Measurements from ENCODE around the gene WFDC10B. TPM values are rescaled to one million over a fixed set of nuclear protein-coding genes. Genes with fewer than 3 reads are reported as not detected.

Gene WFDC10B
- total RNA-seq, 1 experiment from 2014 or later: not detected

DNA sequence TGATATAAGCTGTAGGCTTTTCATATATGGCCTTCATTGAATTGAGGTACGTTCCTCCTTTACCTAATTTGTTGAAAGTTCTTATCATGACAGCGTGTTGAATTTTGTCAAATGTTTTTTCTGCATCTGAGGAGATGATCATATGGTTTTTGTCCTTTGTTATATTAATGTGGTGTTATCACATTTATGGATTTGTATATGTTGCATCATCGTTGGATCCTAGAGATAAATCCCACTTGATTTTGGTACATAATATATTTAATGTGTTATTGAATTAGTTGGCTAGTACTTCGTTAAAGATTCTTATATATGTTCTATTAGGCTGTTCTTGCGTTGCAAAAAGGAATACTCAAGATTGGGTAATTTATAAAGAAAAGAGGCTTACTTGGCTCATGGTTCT, 65.1 kb downstream of the WFDC10B start:
- no peak overlapping the region for H3K4me2 ChIP-seq (ENCODE audit: low read length)
- POLR2A ChIA-PET (ENCODE audit: unreplicated experiment): no interaction called here
- H4K20me1 ChIP-seq (ENCODE audit: low read length): no peaks in the 10 kb centered on the region
- H3K27me3 ChIP-seq (ENCODE audit: low read length): 0 out of 2 replicates have a peak, but pooled peaks cover 5% of the 10 kb centered on the region
- no TSS peak for BruUV-seq (replicated peaks)
- no peak overlapping the region for H2AFZ ChIP-seq (ENCODE audit: low read length)
- ATAC-seq (no peak), DNase-seq (no peak)
- H3K9me3 ChIP-seq (ENCODE audit: low read length): no peaks in the 10 kb centered on the region
- TF ChIP-seq, protein P1, sequence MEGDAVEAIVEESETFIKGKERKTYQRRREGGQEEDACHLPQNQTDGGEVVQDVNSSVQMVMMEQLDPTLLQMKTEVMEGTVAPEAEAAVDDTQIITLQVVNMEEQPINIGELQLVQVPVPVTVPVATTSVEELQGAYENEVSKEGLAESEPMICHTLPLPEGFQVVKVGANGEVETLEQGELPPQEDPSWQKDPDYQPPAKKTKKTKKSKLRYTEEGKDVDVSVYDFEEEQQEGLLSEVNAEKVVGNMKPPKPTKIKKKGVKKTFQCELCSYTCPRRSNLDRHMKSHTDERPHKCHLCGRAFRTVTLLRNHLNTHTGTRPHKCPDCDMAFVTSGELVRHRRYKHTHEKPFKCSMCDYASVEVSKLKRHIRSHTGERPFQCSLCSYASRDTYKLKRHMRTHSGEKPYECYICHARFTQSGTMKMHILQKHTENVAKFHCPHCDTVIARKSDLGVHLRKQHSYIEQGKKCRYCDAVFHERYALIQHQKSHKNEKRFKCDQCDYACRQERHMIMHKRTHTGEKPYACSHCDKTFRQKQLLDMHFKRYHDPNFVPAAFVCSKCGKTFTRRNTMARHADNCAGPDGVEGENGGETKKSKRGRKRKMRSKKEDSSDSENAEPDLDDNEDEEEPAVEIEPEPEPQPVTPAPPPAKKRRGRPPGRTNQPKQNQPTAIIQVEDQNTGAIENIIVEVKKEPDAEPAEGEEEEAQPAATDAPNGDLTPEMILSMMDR (conservative IDR thresholded peaks at IDR 0.05; ENCODE audit: low read depth, low read length): no peak
- TF ChIP-seq EZH2phosphoT487 (IDR thresholded peaks at IDR 0.05; ENCODE audit: borderline replicate concordance, low read length) (no peak), EZH2 (IDR thresholded peaks at IDR 0.05; ENCODE audit: low read length, unreplicated experiment) (no peak)
- no peak overlapping the region for H3K4me3 ChIP-seq (ENCODE audit: low read length)
- no peaks in the 10 kb centered on the region for H3K9me2 ChIP-seq (replicated peaks; ENCODE audit: low read length)
- intact Hi-C loops (cut with micrococcal nuclease): no loop called here
- H3K36me3 ChIP-seq (ENCODE audit: low read depth, low read length): no peaks in the 10 kb centered on the region
- no peak overlapping the region for H3K27ac ChIP-seq (ENCODE audit: low read length)
- CTCF ChIA-PET: no interaction called here
- no peaks in the 10 kb centered on the region for H3K79me2 ChIP-seq (ENCODE audit: low read length)
- H3K9ac ChIP-seq (ENCODE audit: low read length): no peak overlapping the region
- H3F3A ChIP-seq (ENCODE audit: low read length, unreplicated experiment): no peaks in the 10 kb centered on the region
- H3K4me1 ChIP-seq (ENCODE audit: insufficient read depth, low read length): no peaks in the 10 kb centered on the region

DNA sequence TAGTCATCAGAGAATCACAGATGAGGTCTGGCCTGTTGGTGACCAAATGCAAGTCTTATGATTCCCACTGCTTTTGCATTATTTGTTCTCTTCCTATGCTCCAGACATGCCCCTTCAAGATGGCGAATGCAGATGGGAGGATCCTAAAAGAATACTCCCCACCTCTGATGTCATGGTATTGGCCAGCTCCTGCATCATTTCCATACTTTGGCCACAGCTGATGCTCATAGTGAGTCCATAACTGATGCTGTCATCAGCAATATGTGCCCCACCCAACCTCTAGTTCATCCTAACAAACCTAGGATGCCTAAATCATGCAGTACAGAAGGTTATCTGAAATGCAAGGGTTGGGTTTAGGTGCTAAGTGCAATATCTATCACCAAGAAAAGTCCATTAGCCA, 68.3 kb downstream of the WFDC10B start:
- TF ChIP-seq, protein P1 (conservative IDR thresholded peaks at IDR 0.05; ENCODE audit: low read depth, low read length): no peak
- TF ChIP-seq EZH2phosphoT487 (IDR thresholded peaks at IDR 0.05; ENCODE audit: borderline replicate concordance, low read length) (no peak), EZH2 (IDR thresholded peaks at IDR 0.05; ENCODE audit: low read length, unreplicated experiment) (no peak)
- no peak for DNase-seq
- no TSS peak for BruUV-seq (replicated peaks)
- CTCF ChIA-PET: no interaction called here
- ATAC-seq: no peak
- intact Hi-C loops (cut with micrococcal nuclease): no loop called here
- POLR2A ChIA-PET (ENCODE audit: unreplicated experiment): no interaction called here
- no peaks in the 10 kb centered on the region for H3K4me1 ChIP-seq (ENCODE audit: insufficient read depth, low read length)
- H3K4me3 ChIP-seq (ENCODE audit: low read length): no peak overlapping the region
- no peaks in the 10 kb centered on the region for H3F3A ChIP-seq (ENCODE audit: low read length, unreplicated experiment)
- H3K9me3 ChIP-seq (ENCODE audit: low read length): no peaks in the 10 kb centered on the region
- no peaks in the 10 kb centered on the region for H3K9me2 ChIP-seq (replicated peaks; ENCODE audit: low read length)
- H4K20me1 ChIP-seq (ENCODE audit: low read length): no peaks in the 10 kb centered on the region
- H3K27ac ChIP-seq (ENCODE audit: low read length): no peak overlapping the region
- no peaks in the 10 kb centered on the region for H3K79me2 ChIP-seq (ENCODE audit: low read length)
- no peak overlapping the region for H3K4me2 ChIP-seq (ENCODE audit: low read length)
- no peak overlapping the region for H2AFZ ChIP-seq (ENCODE audit: low read length)
- no peaks in the 10 kb centered on the region for H3K36me3 ChIP-seq (ENCODE audit: low read depth, low read length)
- peaks cover 5% of the 10 kb centered on the region; the same call in 1 of the 2 replicates for H3K27me3 ChIP-seq (ENCODE audit: low read length)
- no peak overlapping the region for H3K9ac ChIP-seq (ENCODE audit: low read length)

Small RNAs within 50 kb of the gene (microRNA-seq; reads per million reads assigned to microRNA genes)
- gene MIR3617 (ENCODE audit: unreplicated experiment): 21.0 reads per million, percentile 45 among the genes with 10 or more reads in this experiment

Other genes with a start within 250 kb of the WFDC10B start
- not detected in 2 replicates for gene WFDC2, start 235.3 kb downstream of the WFDC10B start, total RNA-seq (2014; rRNA removed)
- gene SPINT3, start 189.4 kb downstream of the WFDC10B start, total RNA-seq (2014; rRNA removed): not detected in 2 replicates
- gene WFDC6, start 165.5 kb downstream of the WFDC10B start, total RNA-seq (2014; rRNA removed): not detected in 2 replicates
- not detected in 2 replicates for gene EPPIN, start 157.6 kb downstream of the WFDC10B start, total RNA-seq (2014; rRNA removed)
- not detected in 2 replicates for gene WFDC8, start 125.7 kb downstream of the WFDC10B start, total RNA-seq (2014; rRNA removed)
- not detected in 2 replicates for gene WFDC10A, start 75.3 kb downstream of the WFDC10B start, total RNA-seq (2014; rRNA removed)
- gene WFDC9, start 73.7 kb downstream of the WFDC10B start, total RNA-seq (2014; rRNA removed): not detected in 2 replicates
- gene WFDC11, start 34.8 kb downstream of the WFDC10B start, total RNA-seq (2014; rRNA removed): not detected in 2 replicates
- not detected in 2 replicates for gene WFDC13, start 3.0 kb downstream of the WFDC10B start, total RNA-seq (2014; rRNA removed)
- gene SPINT4, start 17.3 kb upstream of the WFDC10B start, total RNA-seq (2014; rRNA removed): not detected in 2 replicates
- 3.0 and 6.0 TPM in 2 replicates for gene WFDC3, start 86.9 kb upstream of the WFDC10B start, total RNA-seq (2014; rRNA removed)
- 187 and 194 TPM in 2 replicates for gene DNTTIP1, start 86.9 kb upstream of the WFDC10B start, total RNA-seq (2014; rRNA removed)
- 251 and 304 TPM in 2 replicates for gene UBE2C, start 107.6 kb upstream of the WFDC10B start, total RNA-seq (2014; rRNA removed)
- not detected in 2 replicates for gene TNNC2, start 122.3 kb upstream of the WFDC10B start, total RNA-seq (2014; rRNA removed)
- 90.1 and 108 TPM in 2 replicates for gene SNX21, start 128.8 kb upstream of the WFDC10B start, total RNA-seq (2014; rRNA removed)
- 57.4 and 58.8 TPM in 2 replicates for gene ACOT8, start 152.4 kb upstream of the WFDC10B start, total RNA-seq (2014; rRNA removed)
- gene ZSWIM3, start 152.6 kb upstream of the WFDC10B start, total RNA-seq (2014; rRNA removed): 2.1 and 4.2 TPM in 2 replicates
- 9.4 and 16.3 TPM in 2 replicates for gene ZSWIM1, start 176.2 kb upstream of the WFDC10B start, total RNA-seq (2014; rRNA removed)
- gene SPATA25, start 182.6 kb upstream of the WFDC10B start, total RNA-seq (2014; rRNA removed): 0.40 and 0.46 TPM in 2 replicates
- 2.3 and 3.7 TPM in 2 replicates for gene NEURL2, start 186.2 kb upstream of the WFDC10B start, total RNA-seq (2014; rRNA removed)
- 98.0 and 129 TPM in 2 replicates for gene CTSA, start 186.3 kb upstream of the WFDC10B start, total RNA-seq (2014; rRNA removed)
- gene PLTP, start 207.1 kb upstream of the WFDC10B start, total RNA-seq (2014; rRNA removed): 56.6 and 61.5 TPM in 2 replicates
- 18.4 and 20.2 TPM in 2 replicates for gene PCIF1, start 229.7 kb upstream of the WFDC10B start, total RNA-seq (2014; rRNA removed)

Measured in PC-3 (cell line).